ENCODE measurements around the gene CIB2. TPM values are rescaled to one million over a fixed set of nuclear protein-coding genes. Genes with fewer than 3 reads are reported as not detected.

Gene CIB2
- total RNA-seq, 1 experiment from 2014 or later = 43.2 TPM

DNA sequence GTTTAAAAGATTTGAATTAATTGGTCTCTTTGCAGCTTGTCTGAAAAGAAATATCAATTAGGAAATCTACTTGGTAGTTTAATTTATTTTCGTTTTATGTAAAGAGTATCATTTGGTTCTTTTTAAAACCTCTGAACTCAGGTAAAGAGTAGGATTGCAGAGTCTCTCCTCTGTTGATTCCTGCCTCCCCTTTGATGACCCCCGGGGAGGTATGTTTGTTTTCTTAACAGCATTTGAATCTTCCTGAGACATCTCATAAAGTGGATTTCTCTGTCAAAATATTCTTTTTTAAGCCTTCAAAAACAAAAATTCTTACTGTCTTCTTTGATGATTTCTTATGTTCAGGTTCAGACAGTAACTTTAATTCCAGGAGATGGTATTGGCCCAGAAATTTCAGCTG lies 26.0 kb upstream of the CIB2 start:
- no CpG with 5 or more reads among the region's 2 CpGs for WGBS (ENCODE audit: extremely low coverage, insufficient read length, low lambda C conversion rate)

More for the DNA sequence above, 26.0 kb upstream of the CIB2 start:
- H2AK5ac ChIP-seq (ENCODE audit: insufficient read length, low read length) = no peak overlapping the region
- TF ChIP-seq, protein P1, sequence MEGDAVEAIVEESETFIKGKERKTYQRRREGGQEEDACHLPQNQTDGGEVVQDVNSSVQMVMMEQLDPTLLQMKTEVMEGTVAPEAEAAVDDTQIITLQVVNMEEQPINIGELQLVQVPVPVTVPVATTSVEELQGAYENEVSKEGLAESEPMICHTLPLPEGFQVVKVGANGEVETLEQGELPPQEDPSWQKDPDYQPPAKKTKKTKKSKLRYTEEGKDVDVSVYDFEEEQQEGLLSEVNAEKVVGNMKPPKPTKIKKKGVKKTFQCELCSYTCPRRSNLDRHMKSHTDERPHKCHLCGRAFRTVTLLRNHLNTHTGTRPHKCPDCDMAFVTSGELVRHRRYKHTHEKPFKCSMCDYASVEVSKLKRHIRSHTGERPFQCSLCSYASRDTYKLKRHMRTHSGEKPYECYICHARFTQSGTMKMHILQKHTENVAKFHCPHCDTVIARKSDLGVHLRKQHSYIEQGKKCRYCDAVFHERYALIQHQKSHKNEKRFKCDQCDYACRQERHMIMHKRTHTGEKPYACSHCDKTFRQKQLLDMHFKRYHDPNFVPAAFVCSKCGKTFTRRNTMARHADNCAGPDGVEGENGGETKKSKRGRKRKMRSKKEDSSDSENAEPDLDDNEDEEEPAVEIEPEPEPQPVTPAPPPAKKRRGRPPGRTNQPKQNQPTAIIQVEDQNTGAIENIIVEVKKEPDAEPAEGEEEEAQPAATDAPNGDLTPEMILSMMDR (conservative IDR thresholded peaks at IDR 0.05) = no peak
- no peaks in the 10 kb centered on the region for H3K27me3 ChIP-seq (ENCODE audit: insufficient read depth, low read length)
- Mint-ChIP-seq H3K4me1 (peaks cover 26 to 30% of the 10 kb centered on the region in 2 experiments), H3K27me3 (ENCODE audit: low read depth) (no peaks in the 10 kb centered on the region), H3K27ac (peak overlapping the region in 1 of 3 experiments; percentile 95; a peak in 4 of 7 replicates), H3K9me3 (no peaks in the 10 kb centered on the region), H3K4me3 (peak overlapping the region; percentile 6 to 32; a peak in 2 of 5 replicates), H3K36me3 (ENCODE audit: insufficient read depth in 1 of 3, low read depth in 3 of 3) (peaks cover 0 to 20% (median 4%) of the 10 kb centered on the region in 3 experiments; a peak in 4 of 7 replicates)
- H4K8ac ChIP-seq (replicated peaks; ENCODE audit: insufficient read length, low read depth, low read length) = no peak overlapping the region
- H3K18ac ChIP-seq (ENCODE audit: insufficient read length, low read depth, low read length) = no peak overlapping the region
- H2BK5ac ChIP-seq (ENCODE audit: insufficient read length, low read length) = no peak overlapping the region
- no peak overlapping the region for H4K5ac ChIP-seq (ENCODE audit: insufficient read length, low read depth, low read length)
- H3K4me1 ChIP-seq (ENCODE audit: insufficient read depth, low read length) = no peaks in the 10 kb centered on the region
- no peak overlapping the region for H2BK12ac ChIP-seq (ENCODE audit: insufficient read length, low read depth, low read length)
- H3K56ac ChIP-seq (ENCODE audit: insufficient read length, low read depth, low read length) = no peak overlapping the region
- H3K9ac ChIP-seq (ENCODE audit: extremely low read depth, insufficient read length, low read length) = no peak overlapping the region
- H2BK120ac ChIP-seq (ENCODE audit: low read depth, low read length, poor library complexity, severe bottlenecking) = no peak overlapping the region
- H4K20me1 ChIP-seq (ENCODE audit: control insufficient read depth, insufficient read depth, insufficient read length) = no peaks in the 10 kb centered on the region
- H3K4ac ChIP-seq (ENCODE audit: low read depth, low read length) = no peak overlapping the region
- H2BK15ac ChIP-seq (ENCODE audit: low read depth, low read length) = no peak overlapping the region
- H4K91ac ChIP-seq (ENCODE audit: insufficient read length, low read depth, low read length) = no peak overlapping the region
- H3K9me3 ChIP-seq (ENCODE audit: control insufficient read depth, low read depth, low read length) = no peaks in the 10 kb centered on the region
- no peak overlapping the region for H3K23ac ChIP-seq (ENCODE audit: insufficient read length, low read depth, low read length)
- no peak overlapping the region for H2BK20ac ChIP-seq (ENCODE audit: low read depth, low read length, poor library complexity, severe bottlenecking)
- H3K23me2 ChIP-seq (ENCODE audit: insufficient read length, low read depth, low read length, poor library complexity, severe bottlenecking) = no peaks in the 10 kb centered on the region
- H3K14ac ChIP-seq (ENCODE audit: insufficient read depth, low read length) = no peak overlapping the region
- H3K27ac ChIP-seq (ENCODE audit: insufficient read length, low read depth, low read length) = no peak overlapping the region
- no peak overlapping the region for H3K4me2 ChIP-seq (ENCODE audit: insufficient read depth, insufficient read length, low read length)
- no peak for DNase-seq
- H3K79me2 ChIP-seq (ENCODE audit: insufficient read depth, low read length) = no peaks in the 10 kb centered on the region
- H3K79me1 ChIP-seq (ENCODE audit: insufficient read depth, low read depth, low read length, poor library complexity, severe bottlenecking) = no peaks in the 10 kb centered on the region
- H2AFZ ChIP-seq (ENCODE audit: low read length) = no peak overlapping the region
- no peak overlapping the region for H3T11ph ChIP-seq (ENCODE audit: low read length)
